MCF 10A (cell line): Measurements from ENCODE around the gene ADAM12. TPM values are rescaled to one million over a fixed set of nuclear protein-coding genes. Genes with fewer than 3 reads are reported as not detected.

Experiments used
- BruUV-seq: library from RNA; stranded (reverse); fragments of 400-500 nt; replicated peaks from 2 replicates; lab custom pipeline; 2021; lab: Mats Ljungman, UMichigan
- CTCF ChIA-PET: fragments of 300-600 bp; sonication (Branson Sonifier 250); formaldehyde crosslinking; extraction: SDS; loops from one replicate; lab custom pipeline; 2021; ENCODE audit warnings: antibody characterized with exemption, inconsistent platforms; lab: Yijun Ruan, JAX
- POLR2A ChIA-PET: fragments of 300-600, 350-650 bp; sonication (Branson Sonifier 250); formaldehyde crosslinking; extraction: SDS; loops from one replicate; lab custom pipeline; 2020; ENCODE audit warnings: antibody characterized with exemption, inconsistent platforms; lab: Yijun Ruan, JAX
- DNase-seq: peaks from one replicate; pipeline ENCODE4 v3.0.0-alpha.2; 2018; ENCODE audit not compliant: unreplicated experiment
- H3K27ac Mint-ChIP-seq: one replicate; pipeline ENCODE4 v1.8.0; 2022; ENCODE audit warnings: mild to moderate bottlenecking, low read depth, mixed read lengths; ENCODE audit not compliant: unreplicated experiment
- H3K27me3 Mint-ChIP-seq: one replicate; pipeline ENCODE4 v1.8.0; 2022; ENCODE audit warnings: mixed read lengths; ENCODE audit not compliant: insufficient read depth, unreplicated experiment
- H3K36me3 Mint-ChIP-seq: one replicate; pipeline ENCODE4 v1.8.0; 2022; ENCODE audit warnings: mild to moderate bottlenecking, moderate library complexity, mixed read lengths; ENCODE audit not compliant: insufficient read depth, unreplicated experiment
- H3K4me1 Mint-ChIP-seq: one replicate; pipeline ENCODE4 v1.8.0; 2022; ENCODE audit warnings: mixed read lengths; ENCODE audit not compliant: insufficient read depth, unreplicated experiment
- H3K4me3 Mint-ChIP-seq: one replicate; pipeline ENCODE4 v1.8.0; 2022; ENCODE audit warnings: mild to moderate bottlenecking, moderate library complexity, mixed read lengths; ENCODE audit not compliant: unreplicated experiment
- H3K9me3 Mint-ChIP-seq: one replicate; pipeline ENCODE4 v1.8.0; 2022; ENCODE audit warnings: mixed read lengths; ENCODE audit not compliant: unreplicated experiment
- CTCF ChIP-seq: fragments of 200-600 bp; IDR thresholded peaks from one replicate; pipeline ENCODE4 v1.8.0; 2022; ENCODE audit warnings: antibody characterized with exemption, mild to moderate bottlenecking; ENCODE audit not compliant: unreplicated experiment
- intact Hi-C: fragments of 100-400 bp; cut with micrococcal nuclease; formaldehyde crosslinking; loops from 2 replicates; pipeline ENCODE4 v1.14.1; 2022
- total RNA-seq: library from RNA; stranded (reverse); gene quantifications from 2 replicates; pipeline ENCODE4 v1.2.3, GENCODE V29; 2022

The ADAM12 gene
- total RNA-seq, 1 experiment from 2014 or later = 2.2 TPM

GRCh38 chr10:126373972-126374371 is 14.3 kb downstream of the ADAM12 start:
- DNase-seq = peak; percentile 63
- H3K36me3 Mint-ChIP-seq = no peaks in the 10 kb centered on the region
- TF ChIP-seq CTCF = no peak
- intact Hi-C loops = no loop called here
- peaks cover 8% of the 10 kb centered on the region for H3K9me3 Mint-ChIP-seq
- no peaks in the 10 kb centered on the region for H3K27me3 Mint-ChIP-seq
- H3K27ac Mint-ChIP-seq = no peak overlapping the region
- CTCF ChIA-PET = no interaction called here
- BruUV-seq = no TSS peak
- POLR2A ChIA-PET = no interaction called here
- no peak overlapping the region for H3K4me3 Mint-ChIP-seq
- peaks cover 11% of the 10 kb centered on the region for H3K4me1 Mint-ChIP-seq

- intact Hi-C loops = no loop called here
- H3K4me1 Mint-ChIP-seq = peaks cover 11% of the 10 kb centered on the region
- ChIA-PET POLR2A (no interaction called here), CTCF (no interaction called here)
- no peak overlapping the region for H3K27ac Mint-ChIP-seq
- H3K9me3 Mint-ChIP-seq = peaks cover 8% of the 10 kb centered on the region
- DNase-seq = no peak
- TF ChIP-seq CTCF = no peak
- BruUV-seq = no TSS peak
- no peaks in the 10 kb centered on the region for H3K27me3 Mint-ChIP-seq
- H3K4me3 Mint-ChIP-seq = no peak overlapping the region
- H3K36me3 Mint-ChIP-seq = no peaks in the 10 kb centered on the region
Measured at GRCh38 chr10:126373147-126373546, 15.1 kb downstream of the ADAM12 start.

- H3K4me1 Mint-ChIP-seq = peaks cover 11% of the 10 kb centered on the region
- POLR2A ChIA-PET = no interaction called here
- CTCF ChIA-PET = no interaction called here
- intact Hi-C loops = no loop called here
- H3K4me3 Mint-ChIP-seq = no peak overlapping the region
- H3K9me3 Mint-ChIP-seq = peaks cover 8% of the 10 kb centered on the region
- BruUV-seq = no TSS peak
- no peak for TF ChIP-seq CTCF
- H3K27me3 Mint-ChIP-seq = no peaks in the 10 kb centered on the region
- no peak for DNase-seq
- H3K36me3 Mint-ChIP-seq = no peaks in the 10 kb centered on the region
- H3K27ac Mint-ChIP-seq = no peak overlapping the region
Measured at GRCh38 chr10:126372396-126372795, 15.9 kb downstream of the ADAM12 start.

- no peak for TF ChIP-seq CTCF
- BruUV-seq = no TSS peak
- H3K27ac Mint-ChIP-seq = no peak overlapping the region
- intact Hi-C loops = no loop called here
- no peaks in the 10 kb centered on the region for H3K4me1 Mint-ChIP-seq
- ChIA-PET CTCF (no interaction called here), POLR2A (no interaction called here)
- no peak overlapping the region for H3K4me3 Mint-ChIP-seq
- peaks cover 2% of the 10 kb centered on the region for H3K9me3 Mint-ChIP-seq
- no peaks in the 10 kb centered on the region for H3K36me3 Mint-ChIP-seq
- no peak for DNase-seq
- no peaks in the 10 kb centered on the region for H3K27me3 Mint-ChIP-seq
Measured at GRCh38 chr10:126369125-126369710, 19.1 kb downstream of the ADAM12 start.
